ENCODE results near the gene SNTG2. TPM values are rescaled to one million over a fixed set of nuclear protein-coding genes. Genes with fewer than 3 reads are reported as not detected.
"Not testable (repeated sequence)": the region's sequence is repeated elsewhere in the genome, so short reads cannot be mapped to it uniquely, and the experiment has no call there.

Gene SNTG2
- total RNA-seq, 1 experiment from 2014 or later: not detected

DNA sequence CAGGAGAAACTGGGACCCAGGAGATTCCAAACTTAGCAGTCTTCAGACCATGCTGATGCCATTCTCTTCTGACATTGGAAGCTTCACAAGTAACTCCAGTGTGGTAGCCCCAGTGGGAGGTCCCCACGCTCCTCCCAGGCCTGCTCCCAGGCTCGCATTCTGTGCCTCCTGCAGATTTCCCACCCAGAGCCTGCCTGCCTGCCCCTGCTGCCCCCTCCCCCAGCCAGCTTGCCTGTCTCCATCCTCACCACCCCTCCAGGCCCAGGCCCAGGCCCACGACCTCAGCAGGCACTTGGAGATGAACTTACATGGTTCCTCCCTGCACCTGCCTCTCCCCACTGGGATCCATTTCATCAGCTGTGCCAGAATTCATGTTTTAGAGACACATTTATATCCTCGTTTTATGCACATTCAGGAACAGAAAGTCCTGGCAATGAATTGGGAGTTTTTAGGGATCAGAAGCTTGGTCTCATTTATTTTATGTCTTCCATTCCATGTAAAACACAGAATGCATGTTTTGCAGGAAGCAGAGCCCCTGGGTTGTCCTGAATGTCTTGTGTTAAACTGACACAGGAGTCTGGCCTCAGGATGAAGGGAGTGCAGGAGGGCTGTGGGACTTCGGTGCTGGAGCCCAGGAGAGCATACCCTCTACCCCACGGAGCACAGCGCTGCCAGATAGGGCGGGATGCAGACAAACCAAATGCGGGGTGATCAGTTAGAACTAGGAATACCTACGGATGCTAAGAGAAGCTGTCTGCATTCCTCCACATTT lies 150.5 kb downstream of the SNTG2 start:
- no TSS peak for BruUV-seq (replicated peaks)
- Mint-ChIP-seq H3K9me3 (ENCODE audit: unreplicated experiment) (no peaks in the 10 kb centered on the region), H3K4me3 (ENCODE audit: unreplicated experiment) (no peak overlapping the region), H3K4me1 (ENCODE audit: low read depth, unreplicated experiment) (no peaks in the 10 kb centered on the region), H3K27me3 (ENCODE audit: insufficient read depth, unreplicated experiment) (no peaks in the 10 kb centered on the region), H3K27ac (ENCODE audit: unreplicated experiment) (no peak overlapping the region), H3K36me3 (ENCODE audit: insufficient read depth, unreplicated experiment) (no peaks in the 10 kb centered on the region)
- no peak for DNase-seq
- Histone ChIP-seq H3K9me3 (no peaks in the 10 kb centered on the region), H3K4me1 (no peaks in the 10 kb centered on the region), H3K27me3 (replicated peaks; ENCODE audit: control insufficient read depth, insufficient read depth, low read length) (no peaks in the 10 kb centered on the region), H3K4me3 (ENCODE audit: low read depth, low read length) (no peak overlapping the region), H3K36me3 (ENCODE audit: control insufficient read depth, insufficient read depth, low read length) (no peaks in the 10 kb centered on the region)
- ChIA-PET CTCF (no interaction called here), POLR2A (no interaction called here)
- intact Hi-C loops (cut with micrococcal nuclease; ENCODE audit: unreplicated experiment): no loop called here
- TF ChIP-seq CTCF (IDR thresholded peaks at IDR 0.05; ENCODE audit: insufficient read depth in 1 of 2, low read depth in 1 of 2, low read length in 1 of 2, severe bottlenecking in 1 of 2, unreplicated experiment in 1 of 2): no peak

DNA sequence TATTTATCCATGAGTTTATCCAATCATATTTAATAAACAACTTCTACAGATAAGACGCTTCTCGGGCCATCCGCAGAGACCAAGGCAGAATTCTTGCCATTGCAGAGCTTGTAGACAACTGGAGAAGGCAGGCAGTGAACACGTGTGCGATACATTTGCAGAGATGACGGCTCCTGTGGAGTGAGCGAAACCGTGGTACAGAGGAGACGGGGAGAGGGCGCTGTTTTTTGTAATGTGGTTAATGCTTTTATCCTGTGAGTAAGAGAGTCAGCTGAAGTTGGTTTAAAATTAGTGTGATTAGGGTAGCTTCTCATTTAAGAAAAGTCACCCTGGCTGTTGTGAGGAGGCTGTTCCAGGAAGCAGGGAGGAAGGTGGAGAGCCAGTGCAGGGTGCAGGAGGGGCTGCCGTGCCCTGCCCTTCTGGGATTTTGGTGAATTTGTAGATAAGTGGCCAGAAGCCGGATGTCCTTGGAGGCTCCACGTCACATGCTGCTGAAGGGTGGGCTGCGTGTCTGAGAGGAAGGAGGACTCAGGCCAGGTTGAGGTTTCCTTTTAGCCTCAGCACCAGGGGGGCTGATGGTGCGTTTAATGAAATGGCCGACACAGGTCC lies 151.4 kb downstream of the SNTG2 start:
- Mint-ChIP-seq H3K36me3 (ENCODE audit: insufficient read depth, unreplicated experiment) (no peaks in the 10 kb centered on the region), H3K4me3 (ENCODE audit: unreplicated experiment) (no peak overlapping the region), H3K4me1 (ENCODE audit: low read depth, unreplicated experiment) (no peaks in the 10 kb centered on the region), H3K9me3 (ENCODE audit: unreplicated experiment) (no peaks in the 10 kb centered on the region), H3K27ac (ENCODE audit: unreplicated experiment) (no peak overlapping the region), H3K27me3 (ENCODE audit: insufficient read depth, unreplicated experiment) (no peaks in the 10 kb centered on the region)
- ChIA-PET CTCF (no interaction called here), POLR2A (no interaction called here)
- Histone ChIP-seq H3K27me3 (replicated peaks; ENCODE audit: control insufficient read depth, insufficient read depth, low read length) (no peaks in the 10 kb centered on the region), H3K9me3 (no peaks in the 10 kb centered on the region), H3K36me3 (ENCODE audit: control insufficient read depth, insufficient read depth, low read length) (no peaks in the 10 kb centered on the region), H3K4me1 (no peaks in the 10 kb centered on the region), H3K4me3 (ENCODE audit: low read depth, low read length) (no peak overlapping the region)
- TF ChIP-seq CTCF (IDR thresholded peaks at IDR 0.05; ENCODE audit: insufficient read depth in 1 of 2, low read depth in 1 of 2, low read length in 1 of 2, severe bottlenecking in 1 of 2, unreplicated experiment in 1 of 2): no peak
- intact Hi-C loops (cut with micrococcal nuclease; ENCODE audit: unreplicated experiment): no loop called here
- no peak for DNase-seq
- no TSS peak for BruUV-seq (replicated peaks)

- Histone ChIP-seq H3K4me1 (no peaks in the 10 kb centered on the region), H3K36me3 (ENCODE audit: control insufficient read depth, insufficient read depth, low read length) (no peaks in the 10 kb centered on the region), H3K27me3 (replicated peaks; ENCODE audit: control insufficient read depth, insufficient read depth, low read length) (no peaks in the 10 kb centered on the region), H3K9me3 (no peaks in the 10 kb centered on the region), H3K4me3 (ENCODE audit: low read depth, low read length) (no peak overlapping the region)
- BruUV-seq (replicated peaks): no TSS peak
- Mint-ChIP-seq H3K27ac (ENCODE audit: unreplicated experiment) (no peak overlapping the region), H3K27me3 (ENCODE audit: insufficient read depth, unreplicated experiment) (no peaks in the 10 kb centered on the region), H3K4me1 (ENCODE audit: low read depth, unreplicated experiment) (no peaks in the 10 kb centered on the region), H3K9me3 (ENCODE audit: unreplicated experiment) (no peaks in the 10 kb centered on the region), H3K36me3 (ENCODE audit: insufficient read depth, unreplicated experiment) (no peaks in the 10 kb centered on the region), H3K4me3 (ENCODE audit: unreplicated experiment) (no peak overlapping the region)
- ChIA-PET CTCF (no interaction called here), POLR2A (no interaction called here)
- no peak for DNase-seq
- intact Hi-C loops (cut with micrococcal nuclease; ENCODE audit: unreplicated experiment): no loop called here
- TF ChIP-seq CTCF (IDR thresholded peaks at IDR 0.05; ENCODE audit: insufficient read depth in 1 of 2, low read depth in 1 of 2, low read length in 1 of 2, severe bottlenecking in 1 of 2, unreplicated experiment in 1 of 2): no peak
Observed at GRCh38 chr2:1104364-1104763, 153.7 kb downstream of the SNTG2 start.

DNA sequence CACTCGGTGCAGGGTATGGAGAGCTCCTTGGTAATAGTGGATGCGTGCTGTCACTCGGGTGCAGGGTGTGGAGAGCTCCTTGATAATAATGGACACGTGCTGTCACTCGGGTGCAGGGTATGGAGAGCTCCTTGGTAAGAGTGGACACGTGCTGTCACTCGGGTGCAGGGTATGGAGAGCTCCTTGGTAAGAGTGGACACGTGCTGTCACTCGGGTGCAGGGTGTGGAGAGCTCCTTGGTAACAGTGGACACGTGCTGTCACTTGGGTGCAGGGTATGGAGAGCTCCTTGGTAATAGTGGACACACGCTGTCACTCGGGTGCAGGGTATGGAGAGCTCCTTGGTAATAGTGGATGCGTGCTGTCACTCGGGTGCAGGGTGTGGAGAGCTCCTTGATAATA lies 155.7 kb downstream of the SNTG2 start:
- H3K9me3 Mint-ChIP-seq (ENCODE audit: unreplicated experiment); DNase-seq; H3K4me3 Mint-ChIP-seq (ENCODE audit: unreplicated experiment); H3K4me1 ChIP-seq; H3K9me3 ChIP-seq; CTCF ChIA-PET; H3K27ac Mint-ChIP-seq (ENCODE audit: unreplicated experiment); H3K36me3 ChIP-seq (ENCODE audit: control insufficient read depth, insufficient read depth, low read length); BruUV-seq (replicated peaks); H3K4me1 Mint-ChIP-seq (ENCODE audit: low read depth, unreplicated experiment); H3K27me3 ChIP-seq (replicated peaks; ENCODE audit: control insufficient read depth, insufficient read depth, low read length); H3K36me3 Mint-ChIP-seq (ENCODE audit: insufficient read depth, unreplicated experiment); H3K4me3 ChIP-seq (ENCODE audit: low read depth, low read length); POLR2A ChIA-PET; intact Hi-C loops (cut with micrococcal nuclease; ENCODE audit: unreplicated experiment); H3K27me3 Mint-ChIP-seq (ENCODE audit: insufficient read depth, unreplicated experiment): not testable (repeated sequence)
